GM19240 (cell line): ENCODE results near the gene ARHGEF18.
"Not testable (repeated sequence)": the region's sequence is repeated elsewhere in the genome, so short reads cannot be mapped to it uniquely, and the experiment has no call there.

Experiments
- DNase-seq: peaks from one replicate; pipeline ENCODE4 v3.0.0; 2011; ENCODE audit warnings: low spot score; ENCODE audit not compliant: insufficient read length

The ARHGEF18 gene

GRCh38 chr19:7346997-7347396, 1.7 kb upstream of the ARHGEF18 start:
- DNase-seq: not testable (repeated sequence)

GRCh38 chr19:7349231-7349591, 474 bp downstream of the ARHGEF18 start:
- no peak for DNase-seq

GRCh38 chr19:7349961-7350711, 1.4 kb downstream of the ARHGEF18 start:
- no peak for DNase-seq

GRCh38 chr19:7351861-7352260, 3.1 kb downstream of the ARHGEF18 start:
- no peak for DNase-seq

GRCh38 chr19:7355151-7355820, 6.5 kb downstream of the ARHGEF18 start:
- DNase-seq: no peak

- no peak for DNase-seq
These were observed 7.1 kb downstream of the ARHGEF18 start for GRCh38 chr19:7355871-7356270.

GRCh38 chr19:7356899-7357627, 8.3 kb downstream of the ARHGEF18 start:
- DNase-seq: no peak

- DNase-seq: no peak
These were observed 9.4 kb downstream of the ARHGEF18 start for GRCh38 chr19:7358102-7358597.

GRCh38 chr19:7360393-7360984, 11.8 kb downstream of the ARHGEF18 start:
- no peak for DNase-seq

GRCh38 chr19:7363225-7363624, 14.5 kb downstream of the ARHGEF18 start:
- DNase-seq: no peak

- DNase-seq: peak; percentile 69
These were observed 18.1 kb downstream of the ARHGEF18 start for GRCh38 chr19:7366701-7367420.

GRCh38 chr19:7368456-7368855, 19.7 kb downstream of the ARHGEF18 start:
- no peak for DNase-seq

- DNase-seq: not testable (repeated sequence)
These were observed 20.1 kb downstream of the ARHGEF18 start for GRCh38 chr19:7368866-7369265.

GRCh38 chr19:7370546-7370945, 21.8 kb downstream of the ARHGEF18 start:
- DNase-seq: no peak

- DNase-seq: no peak
These were observed 22.3 kb downstream of the ARHGEF18 start for GRCh38 chr19:7371001-7371400.

- DNase-seq: no peak
These were observed 24.1 kb downstream of the ARHGEF18 start for GRCh38 chr19:7372810-7373209.

GRCh38 chr19:7373862-7374261, 25.1 kb downstream of the ARHGEF18 start:
- no peak for DNase-seq

GRCh38 chr19:7376151-7376852, 27.6 kb downstream of the ARHGEF18 start:
- DNase-seq: no peak

- no peak for DNase-seq
These were observed 28.5 kb downstream of the ARHGEF18 start for GRCh38 chr19:7377196-7377595.

GRCh38 chr19:7381073-7381390, 32.3 kb downstream of the ARHGEF18 start:
- no peak for DNase-seq

GRCh38 chr19:7382694-7383093, 34.0 kb downstream of the ARHGEF18 start:
- no peak for DNase-seq
